ENCODE results near the gene SUV39H1.

GRCh38 chrX:48649102-48649501, 47.4 kb upstream of the SUV39H1 start:
- TF ChIP-seq CTCF (IDR thresholded peaks at IDR 0.05; ENCODE audit: low read depth, low read length, missing input control) (no peak), MAX (IDR thresholded peaks at IDR 0.05) (no peak), ATF3 (IDR thresholded peaks at IDR 0.05) (no peak), JUND (IDR thresholded peaks at IDR 0.05) (no peak), NR2F2 (IDR thresholded peaks at IDR 0.05) (no peak)
